GM23338 (cell line): Measurements from ENCODE around the gene ZNF276. TPM values are rescaled to one million over a fixed set of nuclear protein-coding genes. Genes with fewer than 3 reads are reported as not detected.

Source experiments
- ATAC-seq: fragments of 200-7000 bp; cut with Tn5 transposase; 3 replicates; pipeline ENCODE4 v1.9.1; 2020
- DNase-seq: peaks from one replicate; pipeline ENCODE4 v3.0.0-alpha.2; 2015; ENCODE audit warnings: low spot score
- H2AFZ ChIP-seq: fragments of 200-600 bp; sonication (generic); 2 replicates; pipeline ENCODE4 v1.8.0; 2016; ENCODE audit warnings: antibody characterized with exemption, mild to moderate bottlenecking, moderate library complexity
- H3F3A ChIP-seq: fragments of 200-600 bp; sonication (generic); replicated peaks from 2 replicates; pipeline ENCODE4 v1.8.0; 2017; ENCODE audit warnings: antibody characterized with exemption, mixed run types, low read depth
- H3K27ac ChIP-seq: fragments of 200-600 bp; sonication (generic); 2 replicates; pipeline ENCODE4 v1.6.1; 2016; ENCODE audit warnings: low read depth
- H3K27me3 ChIP-seq: fragments of 200-600 bp; sonication (generic); 2 replicates; pipeline ENCODE4 v1.8.0; 2016; ENCODE audit warnings: mild to moderate bottlenecking, mixed run types, moderate library complexity; ENCODE audit not compliant: insufficient read depth
- H3K36me3 ChIP-seq: fragments of 200-600 bp; sonication (generic); 2 replicates; pipeline ENCODE4 v1.8.0; 2016; ENCODE audit warnings: mild to moderate bottlenecking; ENCODE audit not compliant: insufficient read depth
- H3K4me1 ChIP-seq: fragments of 200-600 bp; sonication (generic); 2 replicates; pipeline ENCODE4 v1.8.0; 2016; ENCODE audit warnings: mild to moderate bottlenecking, moderate library complexity; ENCODE audit not compliant: insufficient read depth
- H3K4me2 ChIP-seq: fragments of 200-600 bp; sonication (generic); 2 replicates; pipeline ENCODE4 v1.7.1; 2017; ENCODE audit warnings: mixed run types
- H3K4me3 ChIP-seq: fragments of 200-600 bp; sonication (generic); 2 replicates; pipeline ENCODE4 v1.6.1; 2016; ENCODE audit warnings: mixed run types
- H3K79me2 ChIP-seq: fragments of 200-600 bp; sonication (generic); replicated peaks from 2 replicates; pipeline ENCODE4 v1.8.0; 2017; ENCODE audit warnings: mild to moderate bottlenecking; ENCODE audit not compliant: insufficient read depth
- H3K9me2 ChIP-seq: fragments of 200-600 bp; sonication (generic); 2 replicates; pipeline ENCODE4 v1.8.0; 2017; ENCODE audit not compliant: insufficient read depth
- H4K20me1 ChIP-seq: fragments of 200-600 bp; sonication (generic); replicated peaks from 2 replicates; pipeline ENCODE4 v1.8.0; 2017; ENCODE audit warnings: mild to moderate bottlenecking; ENCODE audit not compliant: insufficient read depth
- H3K27ac Mint-ChIP-seq: 2 replicates; pipeline ENCODE4 v1.8.0; 2020; ENCODE audit warnings: inconsistent platforms, mild to moderate bottlenecking, moderate library complexity, mixed read lengths
- H3K27me3 Mint-ChIP-seq: 3 replicates; pipeline ENCODE4 v1.8.0; 2022; ENCODE audit warnings: low read depth, mild to moderate bottlenecking, moderate library complexity, mixed read lengths, inconsistent platforms; ENCODE audit not compliant: insufficient read depth, poor library complexity
- H3K36me3 Mint-ChIP-seq: 3 replicates; pipeline ENCODE4 v1.8.0; 2021; ENCODE audit warnings: low read depth, mild to moderate bottlenecking, inconsistent platforms, moderate library complexity, mixed read lengths
- H3K4me1 Mint-ChIP-seq: 3 replicates; pipeline ENCODE4 v1.8.0; 2020; ENCODE audit warnings: mild to moderate bottlenecking, inconsistent platforms, mixed read lengths
- H3K4me3 Mint-ChIP-seq: 3 replicates; pipeline ENCODE4 v1.8.0; 2021; ENCODE audit warnings: moderate library complexity, mild to moderate bottlenecking, inconsistent platforms, mixed read lengths
- H3K9me3 Mint-ChIP-seq: 3 replicates; pipeline ENCODE4 v1.8.0; 2020; ENCODE audit warnings: moderate library complexity, mild to moderate bottlenecking, inconsistent platforms, mixed read lengths
- CREB1 ChIP-seq: fragments of 250-450 bp; sonication (Bioruptor Pico); IDR thresholded peaks from 2 replicates; pipeline ENCODE4 v1.5.0; 2020; ENCODE audit warnings: low read depth, mild to moderate bottlenecking, moderate library complexity
- CTCF ChIP-seq, 2 experiments: fragments of 200-600 bp in 1 of 2; sonication (generic) in 1 of 2; conservative IDR thresholded peaks; 2 replicates each; pipeline versions ENCODE4 v1.5.1 to v1.6.1; 2016 to 2017; ENCODE audit warnings: antibody characterized with exemption in 2 of 2, low read depth in 2 of 2, mild to moderate bottlenecking in 2 of 2, moderate library complexity in 1 of 2
- ETS1 ChIP-seq: IDR thresholded peaks from 2 replicates; pipeline ENCODE4 v1.6.1; 2016; ENCODE audit warnings: antibody characterized with exemption
- EZH2 ChIP-seq: fragments of 200-600 bp; sonication (generic); IDR thresholded peaks from one replicate; pipeline ENCODE4 v1.8.0; 2017; ENCODE audit warnings: antibody characterized with exemption, mild to moderate bottlenecking, low read depth; ENCODE audit not compliant: unreplicated experiment
- EZH2phosphoT487 ChIP-seq: fragments of 200-600 bp; sonication (generic); IDR thresholded peaks from one replicate; pipeline ENCODE4 v1.8.1; 2018; ENCODE audit warnings: antibody characterized with exemption; ENCODE audit not compliant: unreplicated experiment
- JUNB ChIP-seq: IDR thresholded peaks from one replicate; pipeline ENCODE4 v1.6.1; 2016; ENCODE audit warnings: antibody characterized with exemption; ENCODE audit not compliant: unreplicated experiment
- NANOG ChIP-seq: IDR thresholded peaks from 2 replicates; pipeline ENCODE4 v1.6.1; 2016; ENCODE audit warnings: antibody characterized with exemption, borderline replicate concordance
- POLR2AphosphoS5 ChIP-seq: IDR thresholded peaks from 2 replicates; pipeline ENCODE4 v1.6.1; 2016; ENCODE audit warnings: antibody characterized with exemption, low read depth
- REST ChIP-seq: IDR thresholded peaks from one replicate; pipeline ENCODE4 v1.6.1; 2018; ENCODE audit warnings: antibody characterized with exemption; ENCODE audit not compliant: unreplicated experiment
- ZNF114 ChIP-seq: fragments of 250-450 bp; sonication (Bioruptor Pico); IDR thresholded peaks from 2 replicates; pipeline ENCODE4 v1.5.0; 2020; ENCODE audit warnings: mild to moderate bottlenecking, moderate library complexity
- ZNF331 ChIP-seq: fragments of 250-450 bp; sonication (Bioruptor Pico); IDR thresholded peaks from 2 replicates; pipeline ENCODE4 v1.5.0; 2020; ENCODE audit warnings: low read depth, mild to moderate bottlenecking, moderate library complexity
- ZNF462 ChIP-seq: fragments of 250-450 bp; sonication (Bioruptor Pico); IDR thresholded peaks from 2 replicates; pipeline ENCODE4 v1.5.0; 2020; ENCODE audit warnings: mild to moderate bottlenecking, moderate library complexity
- polyA plus RNA-seq: library from polyadenylated mRNA; unstranded; fragments of >200 nt; fragmentation: Nextera tagmentation; extraction: Ambion mirVana; gene quantifications from 2 replicates; pipeline ENCODE4 v1.2.1, GENCODE V29; 2016
- total RNA-seq: library from RNA; depleted of rRNA; stranded (reverse); fragments of >200 nt; shearing (Covaris generic); gene quantifications from 2 replicates; pipeline ENCODE4 v1.2.3, GENCODE V29; 2014

The ZNF276 gene
- total and polyA plus RNA-seq, 2 experiments from 2014 or later, result 3.4 to 15.6 TPM

- H3K27me3 Mint-ChIP-seq, result peaks cover 5% of the 10 kb centered on the region
- no peak overlapping the region for H3K4me3 Mint-ChIP-seq
- TF ChIP-seq CTCF (conservative IDR thresholded peaks at IDR 0.05; ENCODE audit: low read depth in 2 of 2), result no peak
- no peak for TF ChIP-seq EZH2phosphoT487
- TF ChIP-seq POLR2AphosphoS5, result no peak
- no peak for TF ChIP-seq REST
- no peak for TF ChIP-seq NANOG
- no peak for TF ChIP-seq ZNF114
- TF ChIP-seq ZNF331 (CRISPR knock-in tag), result no peak
- TF ChIP-seq JUNB, result no peak
- no peak for TF ChIP-seq CREB1 (CRISPR knock-in tag)
- TF ChIP-seq ETS1, result no peak
- TF ChIP-seq ZNF462 (CRISPR knock-in tag), result no peak
- no peak for TF ChIP-seq EZH2
- ATAC-seq (no peak), DNase-seq (no peak)
- no peaks in the 10 kb centered on the region for H3K79me2 ChIP-seq
- no peak overlapping the region for H3K27ac ChIP-seq
- H3K36me3 ChIP-seq, result peaks cover 48% of the 10 kb centered on the region
- no peak overlapping the region for H3K4me3 ChIP-seq
- no peaks in the 10 kb centered on the region for H3K9me2 ChIP-seq
- no peaks in the 10 kb centered on the region for H3K27me3 ChIP-seq
- no peaks in the 10 kb centered on the region; the same call in 1 of the 2 replicates for H4K20me1 ChIP-seq
- H3K4me2 ChIP-seq, result no peak overlapping the region
- H2AFZ ChIP-seq, result no peak overlapping the region
- H3K4me1 Mint-ChIP-seq, result no peaks in the 10 kb centered on the region
- H3F3A ChIP-seq, result 0 out of 2 replicates have a peak, but pooled peaks cover 5% of the 10 kb centered on the region
- no peaks in the 10 kb centered on the region for H3K9me3 Mint-ChIP-seq
- H3K36me3 Mint-ChIP-seq, result peaks cover 74% of the 10 kb centered on the region
- H3K4me1 ChIP-seq, result no peaks in the 10 kb centered on the region
- H3K27ac Mint-ChIP-seq, result no peak overlapping the region
Measured at GRCh38 chr16:89748076-89748475, 26.7 kb downstream of the ZNF276 start.
